ENCODE measurements around the gene NTNG1. TPM values are rescaled to one million over a fixed set of nuclear protein-coding genes. Genes with fewer than 3 reads are reported as not detected.
A peak's percentile ranks its signal among the peaks of the same experiment; 100 is the strongest.

Gene NTNG1
- total RNA-seq, 1 experiment from 2014 or later: not detected

GRCh38 chr1:107328087-107328486 is 187.2 kb downstream of the NTNG1 start:
- Mint-ChIP-seq H3K9me3 (ENCODE audit: unreplicated experiment) (no peaks in the 10 kb centered on the region), H3K27ac (ENCODE audit: low read depth, unreplicated experiment) (peak overlapping the region; percentile 35), H3K4me3 (ENCODE audit: unreplicated experiment) (no peak overlapping the region), H3K27me3 (ENCODE audit: insufficient read depth, unreplicated experiment) (no peaks in the 10 kb centered on the region), H3K4me1 (ENCODE audit: insufficient read depth, unreplicated experiment) (peaks cover 11% of the 10 kb centered on the region), H3K36me3 (ENCODE audit: insufficient read depth, unreplicated experiment) (peaks cover 6% of the 10 kb centered on the region)
- CTCF ChIA-PET: interaction anchor here (0.6 to 1.4 kb wide), 2 partner anchors 125 to 202 kb away, joined by 3 to 4 read pairs; no protein-coding TSS in a partner anchor
- POLR2A ChIA-PET: no interaction called here
- TF ChIP-seq CTCF (IDR thresholded peaks at IDR 0.05; ENCODE audit: unreplicated experiment): no peak
- no TSS peak for BruUV-seq (replicated peaks)
- intact Hi-C loops (cut with micrococcal nuclease): no loop called here
- no peak for DNase-seq (ENCODE audit: unreplicated experiment)

GRCh38 chr1:107339775-107340174 is 198.9 kb downstream of the NTNG1 start:
- Mint-ChIP-seq H3K36me3 (ENCODE audit: insufficient read depth, unreplicated experiment) (no peaks in the 10 kb centered on the region), H3K4me1 (ENCODE audit: insufficient read depth, unreplicated experiment) (no peaks in the 10 kb centered on the region), H3K9me3 (ENCODE audit: unreplicated experiment) (no peaks in the 10 kb centered on the region), H3K4me3 (ENCODE audit: unreplicated experiment) (no peak overlapping the region), H3K27me3 (ENCODE audit: insufficient read depth, unreplicated experiment) (no peaks in the 10 kb centered on the region), H3K27ac (ENCODE audit: low read depth, unreplicated experiment) (no peak overlapping the region)
- intact Hi-C loops (cut with micrococcal nuclease): no loop called here
- POLR2A ChIA-PET: no interaction called here
- CTCF ChIA-PET: no interaction called here
- BruUV-seq (replicated peaks): no TSS peak
- no peak for DNase-seq (ENCODE audit: unreplicated experiment)
- no peak for TF ChIP-seq CTCF (IDR thresholded peaks at IDR 0.05; ENCODE audit: unreplicated experiment)

- Mint-ChIP-seq H3K27ac (ENCODE audit: low read depth, unreplicated experiment) (no peak overlapping the region), H3K4me1 (ENCODE audit: insufficient read depth, unreplicated experiment) (no peaks in the 10 kb centered on the region), H3K9me3 (ENCODE audit: unreplicated experiment) (no peaks in the 10 kb centered on the region), H3K4me3 (ENCODE audit: unreplicated experiment) (no peak overlapping the region), H3K36me3 (ENCODE audit: insufficient read depth, unreplicated experiment) (no peaks in the 10 kb centered on the region), H3K27me3 (ENCODE audit: insufficient read depth, unreplicated experiment) (no peaks in the 10 kb centered on the region)
- CTCF ChIA-PET: no interaction called here
- no peak for DNase-seq (ENCODE audit: unreplicated experiment)
- POLR2A ChIA-PET: interaction anchor here (0.6 kb wide), 1 partner anchor 23 kb away, joined by 4 read pairs; no protein-coding TSS in a partner anchor
- BruUV-seq (replicated peaks): no TSS peak
- TF ChIP-seq CTCF (IDR thresholded peaks at IDR 0.05; ENCODE audit: unreplicated experiment): no peak
- intact Hi-C loops (cut with micrococcal nuclease): no loop called here
These were observed 201.5 kb downstream of the NTNG1 start for GRCh38 chr1:107342316-107342715.

- intact Hi-C loops (cut with micrococcal nuclease): no loop called here
- H3K27ac Mint-ChIP-seq (ENCODE audit: low read depth, unreplicated experiment): no peak overlapping the region
- BruUV-seq (replicated peaks): no TSS peak
- no peaks in the 10 kb centered on the region for H3K27me3 Mint-ChIP-seq (ENCODE audit: insufficient read depth, unreplicated experiment)
- H3K4me3 Mint-ChIP-seq (ENCODE audit: unreplicated experiment): no peak overlapping the region
- no peaks in the 10 kb centered on the region for H3K4me1 Mint-ChIP-seq (ENCODE audit: insufficient read depth, unreplicated experiment)
- ChIA-PET POLR2A (interaction anchor here (0.6 kb wide), 1 partner anchor 13 kb away, joined by 3 read pairs; no protein-coding TSS in a partner anchor), CTCF (no interaction called here)
- no peaks in the 10 kb centered on the region for H3K36me3 Mint-ChIP-seq (ENCODE audit: insufficient read depth, unreplicated experiment)
- no peak for TF ChIP-seq CTCF (IDR thresholded peaks at IDR 0.05; ENCODE audit: unreplicated experiment)
- no peak for DNase-seq (ENCODE audit: unreplicated experiment)
- H3K9me3 Mint-ChIP-seq (ENCODE audit: unreplicated experiment): no peaks in the 10 kb centered on the region
These were observed 201.9 kb downstream of the NTNG1 start for GRCh38 chr1:107342768-107343167.
